Subcutaneous adipose tissue (tissue), 4 donors: ENCODE data around the gene HK1. TPM values are rescaled to one million over a fixed set of nuclear protein-coding genes. Genes with fewer than 3 reads are reported as not detected.

Source experiments
- total RNA-seq, 4 donors: library from RNA; depleted of rRNA; stranded (reverse); fragments of >200 nt; gene quantifications; one replicate each; pipeline ENCODE4 v1.1.0, GENCODE V29; 2016
- TF ChIP-seq, protein P1 (sequence below): fragments of 450-650 bp; IDR thresholded peaks from one replicate; pipeline ENCODE4 v1.5.1; 2016; ENCODE audit warnings: low read depth, mild to moderate bottlenecking, control low read depth, antibody characterized with exemption, moderate library complexity

HK1 gene
- total RNA-seq, 4 donors from 2014 or later: 54.4 to 72.2 (median 57.8) TPM

DNA sequence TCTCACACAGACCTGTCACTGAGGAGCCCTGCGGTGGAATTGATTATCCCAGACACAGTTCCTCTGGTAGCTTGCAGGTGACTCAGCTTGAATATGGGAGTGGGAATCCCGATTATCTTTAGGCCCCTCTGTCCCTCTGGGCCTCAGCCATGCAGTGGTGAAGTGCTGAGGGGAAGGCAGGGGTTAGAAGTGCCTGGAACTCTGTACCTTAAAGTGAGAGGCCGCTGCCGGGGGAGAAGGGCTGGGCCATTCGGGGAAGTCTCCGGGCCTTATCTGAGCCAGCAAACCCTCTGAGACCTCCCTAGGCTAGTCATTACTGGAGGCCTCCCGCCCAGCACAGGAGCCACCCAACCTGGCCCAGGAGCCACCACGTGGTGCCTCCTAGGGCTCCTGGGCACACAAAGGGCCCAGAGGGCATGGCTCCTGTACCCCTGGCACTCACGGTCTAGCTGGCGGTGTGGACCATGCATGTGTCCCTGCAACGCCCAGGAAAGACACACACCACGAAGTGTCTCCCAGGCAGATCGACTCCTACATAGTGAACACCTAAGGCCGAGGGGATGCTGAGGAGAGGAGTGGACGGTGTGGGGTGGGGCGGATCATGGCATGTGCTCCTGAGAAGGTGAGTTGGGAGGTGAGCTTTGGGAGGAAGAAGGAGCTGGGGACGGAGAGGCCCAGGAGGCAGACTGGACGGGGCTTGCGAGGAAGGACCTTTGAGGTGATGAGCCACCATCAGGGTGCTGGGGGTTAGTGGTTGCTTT, 56.2 kb downstream of the HK1 start:
- TF ChIP-seq, protein P1, sequence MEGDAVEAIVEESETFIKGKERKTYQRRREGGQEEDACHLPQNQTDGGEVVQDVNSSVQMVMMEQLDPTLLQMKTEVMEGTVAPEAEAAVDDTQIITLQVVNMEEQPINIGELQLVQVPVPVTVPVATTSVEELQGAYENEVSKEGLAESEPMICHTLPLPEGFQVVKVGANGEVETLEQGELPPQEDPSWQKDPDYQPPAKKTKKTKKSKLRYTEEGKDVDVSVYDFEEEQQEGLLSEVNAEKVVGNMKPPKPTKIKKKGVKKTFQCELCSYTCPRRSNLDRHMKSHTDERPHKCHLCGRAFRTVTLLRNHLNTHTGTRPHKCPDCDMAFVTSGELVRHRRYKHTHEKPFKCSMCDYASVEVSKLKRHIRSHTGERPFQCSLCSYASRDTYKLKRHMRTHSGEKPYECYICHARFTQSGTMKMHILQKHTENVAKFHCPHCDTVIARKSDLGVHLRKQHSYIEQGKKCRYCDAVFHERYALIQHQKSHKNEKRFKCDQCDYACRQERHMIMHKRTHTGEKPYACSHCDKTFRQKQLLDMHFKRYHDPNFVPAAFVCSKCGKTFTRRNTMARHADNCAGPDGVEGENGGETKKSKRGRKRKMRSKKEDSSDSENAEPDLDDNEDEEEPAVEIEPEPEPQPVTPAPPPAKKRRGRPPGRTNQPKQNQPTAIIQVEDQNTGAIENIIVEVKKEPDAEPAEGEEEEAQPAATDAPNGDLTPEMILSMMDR: no peak

DNA sequence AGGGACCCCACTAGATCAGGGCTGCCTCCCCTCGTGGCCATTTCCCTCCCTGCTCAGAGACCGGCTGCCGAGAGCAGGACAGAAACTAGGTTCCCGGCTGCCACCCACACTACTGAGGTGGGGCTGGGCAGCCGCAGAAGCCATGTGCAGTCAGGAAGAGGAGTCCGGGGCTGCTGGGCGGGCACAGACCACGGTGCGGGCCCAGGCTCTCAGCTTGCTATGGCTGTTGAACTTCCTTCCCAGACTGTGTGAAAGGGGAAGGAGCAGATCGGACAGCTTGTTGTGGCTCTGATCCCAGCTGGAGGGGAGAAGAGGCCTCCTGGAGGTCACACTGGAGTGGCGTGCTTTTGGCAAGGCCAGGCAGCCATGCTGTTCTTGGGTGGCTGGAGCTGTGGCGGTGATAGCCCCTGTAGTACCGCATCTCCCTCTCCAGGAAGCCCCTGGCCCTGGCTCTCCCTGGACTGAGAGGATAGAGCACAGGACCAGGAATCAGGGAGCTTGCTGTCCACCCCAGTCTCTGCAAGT, 56.8 kb downstream of the HK1 start:
- TF ChIP-seq, protein P1: no peak

DNA sequence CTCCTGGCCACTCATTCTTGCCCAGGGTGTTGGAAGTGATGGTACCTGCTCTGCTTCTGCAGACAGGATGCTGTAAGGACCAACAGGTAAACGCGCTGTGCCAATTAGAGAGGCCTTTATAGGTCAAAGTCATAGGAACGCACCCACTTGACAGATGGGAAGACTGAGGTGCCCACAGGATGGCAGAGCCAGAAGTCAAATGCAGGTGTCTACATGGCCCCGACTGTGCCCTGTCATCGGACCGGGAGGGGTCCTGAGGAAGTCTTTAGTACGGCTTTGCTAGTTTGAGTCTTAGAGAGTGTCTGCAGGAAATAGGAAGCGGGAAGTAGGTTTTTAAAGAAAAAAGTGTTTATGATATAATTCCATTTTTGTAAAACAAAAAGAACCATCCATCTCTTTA, 57.3 kb downstream of the HK1 start:
- TF ChIP-seq, protein P1: no peak

DNA sequence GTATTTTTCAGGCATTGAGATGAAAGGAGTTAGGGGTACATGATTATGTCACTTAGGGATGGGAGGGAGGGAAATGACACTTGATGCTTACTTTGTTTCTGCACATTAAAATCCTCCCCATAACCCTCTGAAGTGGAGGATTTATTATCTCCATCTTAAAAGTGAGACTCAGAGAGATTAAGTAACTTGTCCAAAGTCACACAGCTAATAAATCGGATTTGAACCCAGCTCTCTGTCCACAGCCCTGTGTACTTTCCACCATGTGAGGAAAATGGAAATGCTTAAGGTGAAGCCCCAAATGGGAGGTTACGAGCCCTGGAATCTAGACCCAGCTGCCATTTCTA, 58.6 kb downstream of the HK1 start:
- TF ChIP-seq, protein P1: no peak

DNA sequence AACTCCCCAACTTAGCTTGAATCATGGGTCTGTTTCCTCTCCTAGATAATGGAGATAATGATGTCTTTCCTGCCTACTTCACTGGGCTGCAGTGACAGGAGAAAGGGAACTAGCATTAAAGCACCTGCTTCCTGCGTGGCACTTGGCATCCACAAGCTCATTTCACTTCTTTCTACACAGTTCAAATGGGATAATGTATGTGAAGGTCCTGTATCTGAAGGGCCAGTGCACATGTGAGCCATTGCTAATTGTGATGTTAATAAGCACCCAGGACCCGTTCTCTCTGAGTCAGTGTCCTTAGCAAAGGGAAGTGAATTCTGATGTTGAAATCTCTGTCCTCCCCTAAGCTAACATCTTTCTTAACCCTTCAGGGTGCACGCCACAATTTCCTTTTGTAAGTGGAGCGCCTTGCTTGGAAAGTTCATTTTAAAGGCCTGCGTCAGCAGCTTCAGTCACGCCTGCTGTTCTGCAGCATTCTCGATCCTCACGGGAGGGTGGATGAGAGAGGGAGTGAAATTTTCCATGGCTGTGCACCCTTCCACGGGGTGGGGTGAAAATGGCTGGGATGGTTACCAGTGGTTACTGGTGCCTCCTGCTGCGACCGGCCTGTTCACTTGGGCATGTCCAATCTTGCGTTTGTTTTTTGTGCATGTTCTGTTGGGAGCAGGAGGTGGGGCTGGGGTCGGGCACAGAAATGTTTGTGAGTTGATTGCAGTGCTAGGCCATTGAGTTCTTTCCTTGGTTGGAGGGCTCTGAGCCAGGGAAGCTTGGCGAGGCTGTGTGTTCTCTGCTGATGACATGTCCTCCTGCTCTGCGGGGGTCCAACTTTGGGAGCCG, 59.2 kb downstream of the HK1 start:
- TF ChIP-seq, protein P1: no peak

DNA sequence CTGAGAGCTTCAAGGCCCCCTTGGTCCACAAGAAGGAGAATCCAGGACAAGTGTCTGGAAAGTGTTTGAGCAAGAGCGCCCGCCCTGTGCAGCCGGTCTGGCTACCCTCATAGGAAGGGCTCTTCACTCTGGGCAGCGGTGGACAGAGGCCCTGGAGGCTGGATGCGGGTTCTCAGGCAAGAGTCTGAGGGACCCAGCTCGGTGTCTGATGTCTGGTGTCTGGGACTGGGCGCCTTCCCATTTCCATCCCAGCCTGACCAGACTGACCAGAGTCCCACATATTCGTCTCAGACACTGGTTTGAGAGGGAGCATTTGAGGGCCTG, 59.8 kb downstream of the HK1 start:
- TF ChIP-seq, protein P1: no peak
